PC-3 (cell line): ENCODE results near the gene MYO10.

Experiments
- EZH2 ChIP-seq: fragments of 300-600 bp; sonication (generic); IDR thresholded peaks from one replicate; pipeline ENCODE4 v1.6.1; 2017; ENCODE audit warnings: antibody characterized with exemption, mild to moderate bottlenecking, low read length; ENCODE audit not compliant: unreplicated experiment
- EZH2phosphoT487 ChIP-seq: fragments of 300-600 bp; sonication (generic); IDR thresholded peaks from 2 replicates; pipeline ENCODE4 v1.6.1; 2018; ENCODE audit warnings: mild to moderate bottlenecking, antibody characterized with exemption, low read length, borderline replicate concordance
- TF ChIP-seq, protein P1 (sequence below): fragments of 300-600 bp; sonication (generic); conservative IDR thresholded peaks from 2 replicates; pipeline ENCODE4 v1.5.1; 2017; ENCODE audit warnings: antibody characterized with exemption, low read depth, mild to moderate bottlenecking, low read length

DNA sequence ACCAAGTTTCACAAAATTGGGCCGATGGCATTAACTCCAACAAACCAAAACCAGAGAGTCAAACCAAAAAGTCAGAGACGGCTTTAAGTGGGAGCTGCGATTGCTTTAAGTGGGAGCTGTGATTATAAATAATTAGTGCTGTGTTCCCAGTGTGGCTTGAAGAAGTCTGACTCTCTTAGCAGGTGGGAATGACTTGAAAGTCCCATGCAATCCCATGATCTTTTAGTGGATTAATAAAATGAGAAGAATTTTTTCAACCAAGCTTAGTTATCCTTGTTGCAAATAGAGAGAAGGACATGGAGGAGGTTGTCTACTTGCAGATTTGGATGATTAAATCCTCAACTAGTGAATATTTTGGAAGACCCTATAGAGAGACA lies 68.5 kb downstream of the MYO10 start:
- TF ChIP-seq, protein P1, sequence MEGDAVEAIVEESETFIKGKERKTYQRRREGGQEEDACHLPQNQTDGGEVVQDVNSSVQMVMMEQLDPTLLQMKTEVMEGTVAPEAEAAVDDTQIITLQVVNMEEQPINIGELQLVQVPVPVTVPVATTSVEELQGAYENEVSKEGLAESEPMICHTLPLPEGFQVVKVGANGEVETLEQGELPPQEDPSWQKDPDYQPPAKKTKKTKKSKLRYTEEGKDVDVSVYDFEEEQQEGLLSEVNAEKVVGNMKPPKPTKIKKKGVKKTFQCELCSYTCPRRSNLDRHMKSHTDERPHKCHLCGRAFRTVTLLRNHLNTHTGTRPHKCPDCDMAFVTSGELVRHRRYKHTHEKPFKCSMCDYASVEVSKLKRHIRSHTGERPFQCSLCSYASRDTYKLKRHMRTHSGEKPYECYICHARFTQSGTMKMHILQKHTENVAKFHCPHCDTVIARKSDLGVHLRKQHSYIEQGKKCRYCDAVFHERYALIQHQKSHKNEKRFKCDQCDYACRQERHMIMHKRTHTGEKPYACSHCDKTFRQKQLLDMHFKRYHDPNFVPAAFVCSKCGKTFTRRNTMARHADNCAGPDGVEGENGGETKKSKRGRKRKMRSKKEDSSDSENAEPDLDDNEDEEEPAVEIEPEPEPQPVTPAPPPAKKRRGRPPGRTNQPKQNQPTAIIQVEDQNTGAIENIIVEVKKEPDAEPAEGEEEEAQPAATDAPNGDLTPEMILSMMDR: no peak
- TF ChIP-seq EZH2 (no peak), EZH2phosphoT487 (no peak)
